GM19025 (cell line): ENCODE data around the gene FANCB.

ENCODE experiments used
- ATAC-seq: cut with Tn5 transposase; IDR thresholded peaks from one replicate; pipeline ENCODE4 v1.9.1; 2021; ENCODE audit warnings: mild to moderate bottlenecking, low read depth, moderate library complexity; ENCODE audit not compliant: unreplicated experiment

The FANCB gene

DNA sequence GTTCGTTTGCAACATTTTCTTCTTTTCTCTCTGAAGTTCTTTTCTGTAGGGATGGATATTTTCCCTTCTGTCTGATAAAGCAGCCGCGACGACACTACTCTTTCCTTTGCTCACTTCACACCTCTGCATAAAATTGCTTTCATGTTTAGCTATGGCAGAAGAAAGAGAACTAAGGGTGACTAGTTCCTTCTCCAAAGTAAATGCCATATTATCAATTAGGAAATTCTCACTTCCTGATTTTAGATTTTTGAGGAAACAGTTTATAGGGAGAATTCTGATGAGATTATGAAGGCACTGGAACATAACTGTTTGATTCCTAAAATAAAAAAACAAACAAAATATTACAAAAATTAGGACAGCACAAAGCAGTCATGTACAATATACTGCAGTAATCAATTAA is 29.2 kb downstream of the FANCB start:
- no peak for ATAC-seq

DNA sequence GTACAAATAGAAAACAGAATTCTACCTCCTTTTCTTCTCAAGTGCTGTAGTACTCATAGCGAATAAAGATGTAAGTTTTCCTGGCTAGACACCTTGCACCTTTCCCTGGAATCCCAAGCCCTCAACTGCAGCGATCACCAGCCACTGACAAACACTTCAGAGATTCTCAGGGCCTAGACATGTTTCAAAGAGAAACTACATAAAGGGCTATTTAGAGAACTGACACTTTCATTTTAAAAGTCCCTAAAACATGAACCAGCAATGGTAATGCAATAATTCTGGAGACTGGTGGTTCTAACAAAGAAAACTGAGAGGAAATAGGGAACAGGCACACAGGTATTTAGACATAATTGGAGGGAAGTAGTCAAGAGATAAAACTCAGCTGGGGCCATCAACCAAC is 35.7 kb downstream of the FANCB start:
- no peak for ATAC-seq

DNA sequence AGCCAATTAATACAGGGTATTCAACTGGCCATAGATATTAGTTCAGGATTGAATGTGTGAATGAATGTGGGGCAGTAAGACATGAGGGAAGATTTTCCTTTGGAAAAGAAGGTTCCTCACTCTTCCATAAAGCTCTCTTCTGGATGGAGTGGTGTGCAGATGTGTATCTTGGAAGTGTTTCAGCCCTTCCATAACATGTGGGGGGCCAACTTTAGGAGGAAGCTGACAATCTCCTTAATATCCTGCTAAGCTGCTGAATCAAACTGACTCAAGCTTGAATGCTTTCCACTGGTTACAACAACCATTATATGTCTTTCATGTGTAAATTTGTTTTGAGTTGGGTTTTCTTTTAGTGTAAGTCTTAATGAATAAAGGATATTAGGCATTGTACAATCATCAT is 40.3 kb downstream of the FANCB start:
- ATAC-seq: no peak

GRCh38 chrX:14832151-14832550 is 40.7 kb downstream of the FANCB start:
- no peak for ATAC-seq

DNA sequence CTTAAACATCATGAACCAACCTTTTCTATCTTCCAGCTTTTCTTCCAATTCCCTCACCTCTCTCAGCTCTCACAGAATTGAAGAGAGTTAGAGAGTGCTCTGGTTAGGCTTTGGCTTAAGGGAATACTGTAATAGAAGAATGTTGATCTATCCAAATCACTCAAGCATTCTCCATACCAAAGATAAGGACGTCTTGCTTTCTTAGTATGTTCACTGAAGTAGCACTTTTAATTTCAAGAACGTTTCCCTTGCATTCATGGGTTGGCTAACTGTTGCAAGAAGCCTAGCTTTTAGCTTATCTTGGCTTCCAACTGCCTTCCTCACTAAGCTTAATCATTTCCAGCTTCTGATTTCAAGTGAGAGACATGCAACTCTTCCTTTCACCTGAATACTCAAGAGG is 43.2 kb downstream of the FANCB start:
- no peak for ATAC-seq

DNA sequence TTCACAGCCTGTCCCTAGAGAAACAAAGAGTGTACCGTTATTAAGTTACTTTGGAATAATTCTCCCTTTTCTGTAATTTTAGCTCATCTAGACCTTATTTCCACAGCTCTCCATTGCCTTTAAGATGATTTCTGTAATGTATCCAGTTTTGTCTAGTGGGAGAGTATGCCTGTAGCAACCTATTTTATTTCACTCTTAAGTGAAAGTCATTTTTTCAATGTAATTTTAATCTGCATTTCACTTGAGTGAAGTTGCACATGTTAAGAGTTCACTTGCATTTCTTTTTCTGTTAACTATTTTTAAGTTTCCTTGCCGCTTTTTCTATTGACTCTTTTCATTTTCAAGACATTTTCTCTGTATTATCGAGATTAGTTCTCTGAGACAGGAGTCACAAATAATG is 46.5 kb downstream of the FANCB start:
- ATAC-seq: no peak

DNA sequence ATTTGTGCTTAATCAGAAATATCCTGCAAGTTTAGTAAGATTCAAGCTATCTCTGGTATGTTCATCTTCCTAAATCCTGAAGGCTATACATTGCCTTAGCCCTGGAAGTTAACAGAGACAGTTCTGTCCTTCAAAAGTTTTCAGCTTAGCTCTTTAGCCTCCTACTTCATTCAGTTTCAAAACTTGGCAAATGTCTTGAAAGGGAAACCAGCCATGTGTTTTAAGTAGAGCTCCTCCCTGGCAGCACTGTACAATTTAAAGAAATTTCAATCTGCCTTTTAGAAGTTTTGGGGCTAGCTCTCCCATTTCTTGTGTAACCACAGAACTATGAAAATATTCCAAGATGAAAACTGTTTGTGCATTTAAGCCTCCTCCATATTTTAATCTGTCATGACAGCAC is 47.0 kb downstream of the FANCB start:
- no peak for ATAC-seq

- ATAC-seq: no peak
Observed at GRCh38 chrX:14819769-14820168, 53.1 kb downstream of the FANCB start.

GRCh38 chrX:14817571-14817970 is 55.3 kb downstream of the FANCB start:
- ATAC-seq: no peak

DNA sequence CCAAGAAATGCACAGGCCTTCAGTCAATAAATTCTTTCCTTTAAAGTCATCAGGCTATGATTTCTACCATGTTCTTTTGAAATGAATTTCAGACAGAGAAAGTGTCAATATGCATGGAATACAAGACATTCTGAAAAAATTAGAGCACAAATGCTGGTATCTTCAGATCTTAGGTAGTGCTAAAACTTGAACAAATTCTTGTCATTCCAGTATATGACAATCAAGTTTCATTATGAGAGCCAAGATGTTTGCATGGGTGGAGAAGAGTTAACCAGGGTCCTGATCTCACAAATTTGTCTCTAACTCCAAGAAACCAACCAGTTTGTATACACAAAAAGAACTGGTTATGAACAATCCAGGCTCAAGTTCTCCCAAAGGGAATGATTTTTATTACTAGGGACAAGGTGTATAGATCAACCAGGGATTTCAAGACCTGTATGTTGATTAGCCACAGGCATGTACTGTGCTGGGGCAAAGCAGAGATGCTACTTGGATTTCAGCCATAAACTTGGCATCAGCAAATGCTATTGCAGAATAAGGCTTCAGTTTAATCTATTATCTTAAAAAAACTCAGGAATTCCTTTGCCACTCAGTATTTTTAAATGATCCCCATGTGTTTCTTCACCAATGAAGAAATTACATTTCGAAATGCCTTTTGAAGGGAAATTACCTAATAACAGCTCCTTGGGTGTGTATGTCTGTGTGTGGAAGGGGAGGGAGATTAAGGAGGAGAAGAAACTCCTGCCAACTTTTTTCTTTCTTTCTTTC is 69.7 kb downstream of the FANCB start:
- no peak for ATAC-seq

- ATAC-seq: no peak
Observed at GRCh38 chrX:14801136-14801535, 71.7 kb downstream of the FANCB start.

DNA sequence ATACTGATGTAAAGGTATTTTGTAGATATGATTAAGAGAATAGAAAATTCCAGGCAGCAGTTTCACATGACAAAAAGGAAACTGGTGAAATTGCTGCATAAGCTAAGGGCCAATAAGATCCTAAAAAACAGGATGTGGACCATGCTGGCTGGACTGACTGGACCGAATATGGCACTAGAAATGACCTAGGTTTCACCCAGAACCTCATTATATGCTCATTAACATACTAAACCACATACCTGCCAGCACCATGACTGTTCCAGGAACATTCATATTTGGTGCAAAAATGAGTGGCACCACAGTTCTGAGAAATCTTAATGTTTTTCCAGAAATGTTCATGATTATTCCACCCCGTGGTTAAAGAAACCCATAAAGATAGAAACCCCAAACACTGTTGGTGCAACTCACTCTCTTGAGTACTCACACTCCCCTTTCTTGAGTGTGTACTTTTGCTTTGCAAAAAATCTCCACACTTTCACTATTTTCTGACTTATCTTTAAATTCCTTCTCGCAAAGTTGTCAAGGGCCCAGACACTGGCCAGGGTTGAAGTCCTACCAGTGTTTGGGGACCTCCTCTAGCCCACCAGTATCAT is 74.0 kb downstream of the FANCB start:
- no peak for ATAC-seq
